Tibial nerve (tissue), 4 donors: ENCODE measurements around the gene KBTBD4. TPM values are rescaled to one million over a fixed set of nuclear protein-coding genes. Genes with fewer than 3 reads are reported as not detected.
A peak's percentile ranks its signal among the peaks of the same experiment; 100 is the strongest.

Experiments used
- DNase-seq, 2 donors: peaks; one replicate each; pipeline ENCODE4 v3.0.0-alpha.2; 2019; ENCODE audit warnings: low spot score in 2 of 2
- H3K27ac ChIP-seq, 4 donors: fragments of 200-600 bp; sonication (generic) in 3 of 4; one replicate each; pipeline ENCODE4 v1.5.1; 2017 to 2019; ENCODE audit warnings: mild to moderate bottlenecking in 1 of 4
- H3K27me3 ChIP-seq, 2 donors: fragments of 200-600 bp; sonication (generic) in 1 of 2; one replicate each; pipeline versions ENCODE4 v1.5.1 to v1.6.0; 2017 to 2019
- H3K36me3 ChIP-seq, 3 donors: fragments of 200-600 bp; sonication (generic); one replicate each; pipeline ENCODE4 v1.5.1; 2018 to 2019
- H3K4me1 ChIP-seq, 4 donors: fragments of 200-600 bp; sonication (generic) in 3 of 4; one replicate each; pipeline ENCODE4 v1.5.1; 2017 to 2019
- H3K4me3 ChIP-seq, 4 donors: fragments of 200-600 bp; sonication (generic) in 3 of 4; one replicate each; pipeline ENCODE4 v1.5.1; 2017 to 2019; ENCODE audit warnings: mild to moderate bottlenecking in 1 of 4, moderate library complexity in 1 of 4
- H3K9me3 ChIP-seq, 4 donors: fragments of 200-600 bp; sonication (generic) in 3 of 4; one replicate each; pipeline ENCODE4 v1.5.1; 2017 to 2019
- CTCF ChIP-seq, 5 experiments: fragments of 200-600 bp in 3 of 5; fragments of 450-650 bp in 2 of 5; sonication (generic) in 3 of 5; IDR thresholded peaks; one replicate each; pipeline ENCODE4 v1.5.1; 2016 to 2019; ENCODE audit warnings: antibody characterized with exemption in 5 of 5, mild to moderate bottlenecking in 3 of 5, moderate library complexity in 2 of 5
- EP300 ChIP-seq, 2 donors: sonication (generic); formaldehyde crosslinking; IDR thresholded peaks; one replicate each; pipeline ENCODE4 v1.6.1; 2017; ENCODE audit warnings: antibody characterized with exemption in 2 of 2, mild to moderate bottlenecking in 1 of 2
- POLR2A ChIP-seq, 2 donors: fragments of 450-650 bp; IDR thresholded peaks; one replicate each; pipeline ENCODE4 v1.6.1; 2017; ENCODE audit warnings: antibody characterized with exemption in 2 of 2, mild to moderate bottlenecking in 2 of 2, moderate library complexity in 2 of 2
- WGBS, 2 donors: methylation state at CpG; one replicate each; pipeline ENCODE4 v1.1.5; 2018; 5-methylcytosine and 5-hydroxymethylcytosine counted together
- total RNA-seq, 4 donors: library from RNA; depleted of rRNA; stranded (reverse); fragments of >200 nt; gene quantifications; one replicate each; pipeline ENCODE4 v1.1.0, GENCODE V29; 2016

KBTBD4 gene
- total RNA-seq, 4 donors from 2014 or later = 18.0 to 20.8 (median 19.5) TPM

GRCh38 chr11:47595029-47595428, 16.3 kb upstream of the KBTBD4 start:
- Histone ChIP-seq H3K9me3 (no peaks in the 10 kb centered on the region), H3K27ac (no peak overlapping the region), H3K4me3 (no peak overlapping the region), H3K27me3 (peaks cover 0 to 33% of the 10 kb centered on the region in 2 donors), H3K36me3 (no peaks in the 10 kb centered on the region), H3K4me1 (peaks cover 0 to 27% (median 5%) of the 10 kb centered on the region in 4 donors)
- WGBS, 2 donors = 55 to 73% methylated on average over 7 of the region's 7 CpGs
- DNase-seq = no peak
- no peak for TF ChIP-seq CTCF (IDR thresholded peaks at IDR 0.05)
- TF ChIP-seq POLR2A (IDR thresholded peaks at IDR 0.05) = no peak
- no peak for TF ChIP-seq EP300 (IDR thresholded peaks at IDR 0.05)

GRCh38 chr11:47593934-47594855, 15.4 kb upstream of the KBTBD4 start, which contains the start of gene C1QTNF4:
TSS of gene C1QTNF4 (minus strand) at chr11:47594411. CDS start at chr11:47590810, 3,601 bp downstream.
- no peaks in the 10 kb centered on the region for H3K9me3 ChIP-seq
- no peak for TF ChIP-seq POLR2A (IDR thresholded peaks at IDR 0.05)
- TF ChIP-seq EP300 (IDR thresholded peaks at IDR 0.05) = no peak
- no peak for TF ChIP-seq CTCF (IDR thresholded peaks at IDR 0.05)
- H3K27ac ChIP-seq = no peak within 1 kb of the TSS
- no peak for DNase-seq
- H3K27me3 ChIP-seq = peaks cover 0 to 33% of the 10 kb centered on the region in 2 donors
- peaks cover 0 to 32% (median 5%) of the 10 kb centered on the region in 4 donors for H3K4me1 ChIP-seq
- peak within 1 kb of the TSS in 3 of 4 donors; percentile 1 to 42 (median 1) for H3K4me3 ChIP-seq
- H3K36me3 ChIP-seq = no peaks in the 10 kb centered on the region
- 6% methylated on average over 20 to 39 of the region's 48 CpGs for WGBS, 2 donors

- no peaks in the 10 kb centered on the region for H3K9me3 ChIP-seq
These were observed 14.7 kb upstream of the KBTBD4 start for GRCh38 chr11:47593492-47593933.

GRCh38 chr11:47592970-47593369, 14.2 kb upstream of the KBTBD4 start:
- no peak for TF ChIP-seq POLR2A (IDR thresholded peaks at IDR 0.05)
- TF ChIP-seq CTCF (IDR thresholded peaks at IDR 0.05) = no peak
- no peak for TF ChIP-seq EP300 (IDR thresholded peaks at IDR 0.05)
- Histone ChIP-seq H3K27ac (no peak overlapping the region), H3K4me1 (peaks cover 0 to 45% (median 5%) of the 10 kb centered on the region in 4 donors), H3K27me3 (peaks cover 0 to 33% of the 10 kb centered on the region in 2 donors), H3K36me3 (no peaks in the 10 kb centered on the region), H3K4me3 (no peak overlapping the region), H3K9me3 (no peaks in the 10 kb centered on the region)
- no peak for DNase-seq
- 79 to 87% methylated on average over 2 of the region's 2 CpGs for WGBS, 2 donors

More at GRCh38 chr11:47593492-47593933, 14.7 kb upstream of the KBTBD4 start:
- no peak for TF ChIP-seq EP300 (IDR thresholded peaks at IDR 0.05)
- no peak for TF ChIP-seq CTCF (IDR thresholded peaks at IDR 0.05)
- TF ChIP-seq POLR2A (IDR thresholded peaks at IDR 0.05) = no peak
- Histone ChIP-seq H3K36me3 (no peaks in the 10 kb centered on the region), H3K27ac (no peak overlapping the region), H3K4me3 (peak overlapping the region in 1 of 4 donors; percentile 42), H3K4me1 (peaks cover 0 to 39% (median 5%) of the 10 kb centered on the region in 4 donors), H3K27me3 (peaks cover 0 to 33% of the 10 kb centered on the region in 2 donors)
- 8 to 10% methylated on average over 6 of the region's 6 CpGs for WGBS, 2 donors
- DNase-seq = no peak

GRCh38 chr11:47592251-47592650, 13.5 kb upstream of the KBTBD4 start:
- H3K4me3 ChIP-seq = no peak overlapping the region
- no peak overlapping the region for H3K27ac ChIP-seq
- no peaks in the 10 kb centered on the region for H3K9me3 ChIP-seq
- peaks cover 0 to 33% of the 10 kb centered on the region in 2 donors for H3K27me3 ChIP-seq
- no peak for TF ChIP-seq POLR2A (IDR thresholded peaks at IDR 0.05)
- TF ChIP-seq EP300 (IDR thresholded peaks at IDR 0.05) = no peak
- TF ChIP-seq CTCF (IDR thresholded peaks at IDR 0.05) = no peak
- DNase-seq = no peak
- H3K4me1 ChIP-seq = peaks cover 0 to 52% (median 7%) of the 10 kb centered on the region in 4 donors
- WGBS, 2 donors = 67 to 70% methylated on average over 4 of the region's 4 CpGs
- no peaks in the 10 kb centered on the region for H3K36me3 ChIP-seq
